HCT116 (cell line): ENCODE data around the gene GJB2. TPM values are rescaled to one million over a fixed set of nuclear protein-coding genes. Genes with fewer than 3 reads are reported as not detected.

Experiments used
- ATAC-seq: fragments of 200-7000 bp; cut with Tn5 transposase; 2 replicates; pipeline ENCODE4 v1.9.1; 2020; ENCODE audit warnings: mild to moderate bottlenecking, moderate library complexity
- BruUV-seq: library from RNA; stranded (reverse); fragments of 400-500 nt; replicated peaks from 2 replicates; lab custom pipeline; 2021; lab: Mats Ljungman, UMichigan
- CTCF ChIA-PET: fragments of 300-600 bp; sonication (Branson Sonifier 250); formaldehyde crosslinking; loops from one replicate; lab custom pipeline; 2021; ENCODE audit warnings: antibody characterized with exemption; lab: Charles Lee
- POLR2A ChIA-PET: fragments of 300-600, 350-600 bp; sonication (Branson Sonifier 250); formaldehyde crosslinking; loops from one replicate; lab custom pipeline; 2021; ENCODE audit warnings: antibody characterized with exemption; lab: Charles Lee
- RAD21 ChIA-PET, 2 experiments: fragments of 300-600 bp; sonication (Branson Sonifier 250); formaldehyde crosslinking; loops; one replicate each; lab custom pipeline; 2023; ENCODE audit warnings: low total read pairs in 2 of 2; ENCODE audit not compliant: uncharacterized antibody in 2 of 2, unreplicated experiment in 2 of 2, low non-redundant PET in 1 of 2; lab: Charles Lee
- DNase-seq: peaks from one replicate; pipeline ENCODE4 v3.0.0-alpha.2; 2010; ENCODE audit warnings: low read depth, low spot score
- H2AFZ ChIP-seq: fragments of 200-600 bp; shearing (Covaris generic), sonication (generic); 2 replicates; pipeline ENCODE4 v1.6.1; 2017; ENCODE audit warnings: low read depth, mixed run types, mixed read lengths, antibody characterized with exemption, low read length; ENCODE audit not compliant: poor library complexity, severe bottlenecking
- H3K27ac ChIP-seq: 2 replicates; pipeline ENCODE4 v1.5.1; 2012; ENCODE audit warnings: low read depth, low read length
- H3K27me3 ChIP-seq: fragments of 200-600 bp; sonication (generic); 2 replicates; pipeline ENCODE4 v1.6.1; 2016; ENCODE audit warnings: mixed run types, low read length, mixed read lengths; ENCODE audit not compliant: insufficient read depth
- H3K36me3 ChIP-seq, 2 experiments: fragments of 200-500 bp in 1 of 2; fragments of 200-600 bp in 1 of 2; sonication (Bioruptor generic) in 1 of 2; sonication (generic) in 1 of 2; 2 replicates each; pipeline versions ENCODE4 v1.5.1 to v1.6.1; 2014 to 2016; ENCODE audit warnings: low read length in 2 of 2, inconsistent platforms in 1 of 2, mixed read lengths in 1 of 2, mixed run types in 1 of 2; ENCODE audit not compliant: insufficient read depth in 2 of 2, control insufficient read depth in 1 of 2
- H3K4me1 ChIP-seq, 2 experiments: fragments of 200-600 bp in 1 of 2; sonication (generic) in 1 of 2; 2 replicates each; pipeline versions ENCODE4 v1.5.1 to v1.6.1; 2012 to 2017; ENCODE audit warnings: low read length in 2 of 2, inconsistent platforms in 1 of 2, mild to moderate bottlenecking in 1 of 2, mixed read lengths in 1 of 2, mixed run types in 1 of 2, moderate library complexity in 1 of 2; ENCODE audit not compliant: insufficient read depth in 2 of 2, control insufficient read depth in 1 of 2
- H3K4me2 ChIP-seq: fragments of 200-600 bp; sonication (generic); 2 replicates; pipeline ENCODE4 v1.6.1; 2017; ENCODE audit warnings: mixed run types, low read length, mixed read lengths
- H3K4me3 ChIP-seq, 2 experiments: fragments of 200-600 bp in 1 of 2; sonication (generic) in 1 of 2; replicated peaks in 1 of 2; 2 replicates each; pipeline ENCODE4 v1.5.1; 2011 to 2016; ENCODE audit warnings: low read length in 2 of 2, control low read depth in 1 of 2, low read depth in 1 of 2, mild to moderate bottlenecking in 1 of 2, mixed read lengths in 1 of 2, mixed run types in 1 of 2
- H3K79me2 ChIP-seq: fragments of 200-600 bp; sonication (generic); 2 replicates; pipeline ENCODE4 v1.6.1; 2017; ENCODE audit warnings: mild to moderate bottlenecking, mixed run types, low read length, moderate library complexity, mixed read lengths; ENCODE audit not compliant: insufficient read depth
- H3K9ac ChIP-seq: fragments of 200-600 bp; sonication (generic); 2 replicates; pipeline ENCODE4 v1.6.1; 2016; ENCODE audit warnings: low read length, mixed read lengths
- H3K9me2 ChIP-seq: fragments of 200-600 bp; sonication (generic), shearing (Covaris generic); 2 replicates; pipeline ENCODE4 v1.6.1; 2017; ENCODE audit warnings: mixed run types, mild to moderate bottlenecking, moderate library complexity; ENCODE audit not compliant: insufficient read depth
- H3K9me3 ChIP-seq, 2 experiments: fragments of 200-500 bp in 1 of 2; fragments of 200-600 bp in 1 of 2; sonication (Bioruptor generic) in 1 of 2; sonication (generic) in 1 of 2; 2 replicates each; pipeline ENCODE4 v1.6.1; 2014 to 2017; ENCODE audit warnings: low read length in 2 of 2, mixed read lengths in 2 of 2, inconsistent platforms in 1 of 2, low read depth in 1 of 2, mild to moderate bottlenecking in 1 of 2, mixed run types in 1 of 2, moderate library complexity in 1 of 2; ENCODE audit not compliant: control insufficient read depth in 1 of 2, insufficient read depth in 1 of 2
- H4K20me1 ChIP-seq: fragments of 200-600 bp; sonication (generic), shearing (Covaris generic); 2 replicates; pipeline ENCODE4 v1.6.1; 2017; ENCODE audit warnings: mixed run types, mild to moderate bottlenecking, moderate library complexity; ENCODE audit not compliant: insufficient read depth
- CBX3 ChIP-seq: IDR thresholded peaks from 2 replicates; pipeline ENCODE4 v1.6.1; 2012; ENCODE audit warnings: low read depth
- CEBPB ChIP-seq: IDR thresholded peaks from 2 replicates; pipeline ENCODE4 v1.6.1; 2012; ENCODE audit warnings: low read depth
- EGR1 ChIP-seq: IDR thresholded peaks from 2 replicates; pipeline ENCODE4 v1.6.1; 2012; ENCODE audit warnings: low read depth
- EZH2 ChIP-seq: fragments of 200-600 bp; sonication (generic); IDR thresholded peaks from 2 replicates; pipeline ENCODE4 v1.6.1; 2017; ENCODE audit warnings: antibody characterized with exemption, mixed run types
- EZH2phosphoT487 ChIP-seq: fragments of 200-600 bp; IDR thresholded peaks from 2 replicates; pipeline ENCODE4 v1.6.1; 2018; ENCODE audit warnings: antibody characterized with exemption, borderline replicate concordance
- FOSL1 ChIP-seq: IDR thresholded peaks from 2 replicates; pipeline ENCODE4 v1.6.1; 2012; ENCODE audit warnings: low read depth
- JUND ChIP-seq: IDR thresholded peaks from 2 replicates; pipeline ENCODE4 v1.6.1; 2012
- POLR2A ChIP-seq: IDR thresholded peaks from 2 replicates; pipeline ENCODE4 v1.7.0; 2011; ENCODE audit warnings: borderline replicate concordance; ENCODE audit not compliant: insufficient read depth, insufficient read length; ENCODE audit errors: extremely low read depth
- POLR2AphosphoS5 ChIP-seq: IDR thresholded peaks from 2 replicates; pipeline ENCODE4 v1.6.1; 2011; ENCODE audit warnings: mild to moderate bottlenecking, low read depth, low read length, moderate library complexity
- SIN3A ChIP-seq: IDR thresholded peaks from 2 replicates; pipeline ENCODE4 v1.6.1; 2012; ENCODE audit warnings: low read depth
- SP1 ChIP-seq: IDR thresholded peaks from 2 replicates; pipeline ENCODE4 v1.6.1; 2012; ENCODE audit warnings: low read depth
- SRF ChIP-seq: IDR thresholded peaks from 2 replicates; pipeline ENCODE4 v1.6.1; 2012; ENCODE audit warnings: low read depth
- TCF7L2 ChIP-seq: IDR thresholded peaks from 2 replicates; pipeline ENCODE4 v1.7.0; 2011; ENCODE audit warnings: borderline replicate concordance, inconsistent platforms; ENCODE audit not compliant: insufficient read depth, insufficient read length; ENCODE audit errors: extremely low read depth
- YY1 ChIP-seq: IDR thresholded peaks from 2 replicates; pipeline ENCODE4 v1.6.1; 2011; ENCODE audit warnings: low read length, low read depth, moderate library complexity, mild to moderate bottlenecking; ENCODE audit not compliant: insufficient replicate concordance; ENCODE audit errors: extremely low read depth
- ZNF274 ChIP-seq: fragments of 200-500 bp; sonication (Bioruptor generic); IDR thresholded peaks from 2 replicates; pipeline ENCODE4 v1.6.1; 2014; ENCODE audit warnings: mild to moderate bottlenecking, low read depth, low read length, inconsistent platforms
- intact Hi-C: fragments of 100-400 bp; cut with micrococcal nuclease; formaldehyde crosslinking; loops from 2 replicates; pipeline ENCODE4 v1.10.0; 2022
- total RNA-seq: library from RNA; stranded (reverse); gene quantifications from one replicate; pipeline ENCODE4 v1.2.1, GENCODE V29; 2021; ENCODE audit not compliant: unreplicated experiment
- TF ChIP-seq, protein P1 (sequence below): IDR thresholded peaks from 2 replicates; pipeline ENCODE4 v1.6.1; 2012
- TF ChIP-seq, protein P2 (sequence below): IDR thresholded peaks from 2 replicates; pipeline ENCODE4 v1.6.1; 2012
- TF ChIP-seq, protein P3 (sequence below): IDR thresholded peaks from 2 replicates; pipeline ENCODE4 v1.6.1; 2012; ENCODE audit warnings: low read depth
- TF ChIP-seq, protein P4 (sequence below), 3 experiments: fragments of 200-600 bp in 1 of 3; sonication (generic) in 1 of 3; IDR thresholded peaks in 2 of 3; conservative IDR thresholded peaks in 1 of 3; 2 replicates each; pipeline ENCODE4 v1.5.1; 2012 to 2017; ENCODE audit warnings: low read depth in 2 of 3, low read length in 2 of 3, antibody characterized with exemption in 1 of 3, borderline replicate concordance in 1 of 3, control low read depth in 1 of 3, mild to moderate bottlenecking in 1 of 3, mixed read lengths in 1 of 3, mixed run types in 1 of 3, moderate library complexity in 1 of 3; ENCODE audit not compliant: insufficient read depth in 1 of 3
- TF ChIP-seq, protein P5 (sequence below): IDR thresholded peaks from 2 replicates; pipeline ENCODE4 v1.6.1; 2011; ENCODE audit warnings: mild to moderate bottlenecking, low read length, moderate library complexity; ENCODE audit not compliant: insufficient replicate concordance; ENCODE audit errors: extremely low read depth

The GJB2 gene
- total RNA-seq, 1 experiment from 2014 or later = 44.7 TPM

DNA sequence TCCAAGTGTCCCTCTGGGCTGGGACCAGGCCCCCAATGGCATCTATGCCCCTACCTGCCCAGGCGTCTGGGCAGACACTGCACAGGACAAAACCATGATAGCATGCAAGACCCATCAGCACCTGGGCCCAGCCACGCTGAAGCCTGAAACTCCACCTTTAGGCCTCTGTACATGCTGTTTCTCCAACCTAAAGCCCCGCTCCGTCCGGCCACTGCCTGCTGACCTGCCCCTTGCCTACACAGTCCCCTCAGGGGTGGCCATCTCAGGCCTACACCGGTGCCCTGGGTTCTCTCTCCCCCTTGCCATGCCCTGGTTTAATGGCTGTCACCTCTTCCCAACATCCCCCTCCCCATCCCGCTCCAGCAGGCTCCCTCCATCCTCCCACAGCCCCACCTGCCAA lies 47.2 kb downstream of the GJB2 start:
- Histone ChIP-seq H3K27me3 (no peaks in the 10 kb centered on the region), H3K4me1 (no peaks in the 10 kb centered on the region), H3K9me2 (no peaks in the 10 kb centered on the region), H3K79me2 (no peaks in the 10 kb centered on the region), H3K27ac (no peak overlapping the region), H3K9ac (no peak overlapping the region), H3K4me3 (no peak overlapping the region), H4K20me1 (no peaks in the 10 kb centered on the region), H3K4me2 (no peak overlapping the region), H2AFZ (no peak overlapping the region), H3K9me3 (no peaks in the 10 kb centered on the region), H3K36me3 (no peaks in the 10 kb centered on the region)
- TF ChIP-seq ZNF274 (no peak), JUND (no peak), POLR2A (no peak), EZH2 (no peak), POLR2AphosphoS5 (no peak), YY1 (no peak), FOSL1 (no peak), SP1 (no peak), SIN3A (no peak), EZH2phosphoT487 (no peak), SRF (no peak), CBX3 (no peak), TCF7L2 (no peak), EGR1 (no peak), CEBPB (no peak)
- TF ChIP-seq, protein P1, sequence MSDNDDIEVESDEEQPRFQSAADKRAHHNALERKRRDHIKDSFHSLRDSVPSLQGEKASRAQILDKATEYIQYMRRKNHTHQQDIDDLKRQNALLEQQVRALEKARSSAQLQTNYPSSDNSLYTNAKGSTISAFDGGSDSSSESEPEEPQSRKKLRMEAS = no peak
- TF ChIP-seq, protein P2, sequence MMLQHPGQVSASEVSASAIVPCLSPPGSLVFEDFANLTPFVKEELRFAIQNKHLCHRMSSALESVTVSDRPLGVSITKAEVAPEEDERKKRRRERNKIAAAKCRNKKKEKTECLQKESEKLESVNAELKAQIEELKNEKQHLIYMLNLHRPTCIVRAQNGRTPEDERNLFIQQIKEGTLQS = no peak
- TF ChIP-seq, protein P3, sequence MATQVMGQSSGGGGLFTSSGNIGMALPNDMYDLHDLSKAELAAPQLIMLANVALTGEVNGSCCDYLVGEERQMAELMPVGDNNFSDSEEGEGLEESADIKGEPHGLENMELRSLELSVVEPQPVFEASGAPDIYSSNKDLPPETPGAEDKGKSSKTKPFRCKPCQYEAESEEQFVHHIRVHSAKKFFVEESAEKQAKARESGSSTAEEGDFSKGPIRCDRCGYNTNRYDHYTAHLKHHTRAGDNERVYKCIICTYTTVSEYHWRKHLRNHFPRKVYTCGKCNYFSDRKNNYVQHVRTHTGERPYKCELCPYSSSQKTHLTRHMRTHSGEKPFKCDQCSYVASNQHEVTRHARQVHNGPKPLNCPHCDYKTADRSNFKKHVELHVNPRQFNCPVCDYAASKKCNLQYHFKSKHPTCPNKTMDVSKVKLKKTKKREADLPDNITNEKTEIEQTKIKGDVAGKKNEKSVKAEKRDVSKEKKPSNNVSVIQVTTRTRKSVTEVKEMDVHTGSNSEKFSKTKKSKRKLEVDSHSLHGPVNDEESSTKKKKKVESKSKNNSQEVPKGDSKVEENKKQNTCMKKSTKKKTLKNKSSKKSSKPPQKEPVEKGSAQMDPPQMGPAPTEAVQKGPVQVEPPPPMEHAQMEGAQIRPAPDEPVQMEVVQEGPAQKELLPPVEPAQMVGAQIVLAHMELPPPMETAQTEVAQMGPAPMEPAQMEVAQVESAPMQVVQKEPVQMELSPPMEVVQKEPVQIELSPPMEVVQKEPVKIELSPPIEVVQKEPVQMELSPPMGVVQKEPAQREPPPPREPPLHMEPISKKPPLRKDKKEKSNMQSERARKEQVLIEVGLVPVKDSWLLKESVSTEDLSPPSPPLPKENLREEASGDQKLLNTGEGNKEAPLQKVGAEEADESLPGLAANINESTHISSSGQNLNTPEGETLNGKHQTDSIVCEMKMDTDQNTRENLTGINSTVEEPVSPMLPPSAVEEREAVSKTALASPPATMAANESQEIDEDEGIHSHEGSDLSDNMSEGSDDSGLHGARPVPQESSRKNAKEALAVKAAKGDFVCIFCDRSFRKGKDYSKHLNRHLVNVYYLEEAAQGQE = no peak
- TF ChIP-seq, protein P4, sequence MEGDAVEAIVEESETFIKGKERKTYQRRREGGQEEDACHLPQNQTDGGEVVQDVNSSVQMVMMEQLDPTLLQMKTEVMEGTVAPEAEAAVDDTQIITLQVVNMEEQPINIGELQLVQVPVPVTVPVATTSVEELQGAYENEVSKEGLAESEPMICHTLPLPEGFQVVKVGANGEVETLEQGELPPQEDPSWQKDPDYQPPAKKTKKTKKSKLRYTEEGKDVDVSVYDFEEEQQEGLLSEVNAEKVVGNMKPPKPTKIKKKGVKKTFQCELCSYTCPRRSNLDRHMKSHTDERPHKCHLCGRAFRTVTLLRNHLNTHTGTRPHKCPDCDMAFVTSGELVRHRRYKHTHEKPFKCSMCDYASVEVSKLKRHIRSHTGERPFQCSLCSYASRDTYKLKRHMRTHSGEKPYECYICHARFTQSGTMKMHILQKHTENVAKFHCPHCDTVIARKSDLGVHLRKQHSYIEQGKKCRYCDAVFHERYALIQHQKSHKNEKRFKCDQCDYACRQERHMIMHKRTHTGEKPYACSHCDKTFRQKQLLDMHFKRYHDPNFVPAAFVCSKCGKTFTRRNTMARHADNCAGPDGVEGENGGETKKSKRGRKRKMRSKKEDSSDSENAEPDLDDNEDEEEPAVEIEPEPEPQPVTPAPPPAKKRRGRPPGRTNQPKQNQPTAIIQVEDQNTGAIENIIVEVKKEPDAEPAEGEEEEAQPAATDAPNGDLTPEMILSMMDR (IDR thresholded peaks at IDR 0.05 in 2 of 3, conservative IDR thresholded peaks at IDR 0.05 in 1 of 3; ENCODE audit: borderline replicate concordance in 1 of 3, insufficient read depth in 1 of 3, low read depth in 2 of 3, low read length in 2 of 3) = no peak
- TF ChIP-seq, protein P5, sequence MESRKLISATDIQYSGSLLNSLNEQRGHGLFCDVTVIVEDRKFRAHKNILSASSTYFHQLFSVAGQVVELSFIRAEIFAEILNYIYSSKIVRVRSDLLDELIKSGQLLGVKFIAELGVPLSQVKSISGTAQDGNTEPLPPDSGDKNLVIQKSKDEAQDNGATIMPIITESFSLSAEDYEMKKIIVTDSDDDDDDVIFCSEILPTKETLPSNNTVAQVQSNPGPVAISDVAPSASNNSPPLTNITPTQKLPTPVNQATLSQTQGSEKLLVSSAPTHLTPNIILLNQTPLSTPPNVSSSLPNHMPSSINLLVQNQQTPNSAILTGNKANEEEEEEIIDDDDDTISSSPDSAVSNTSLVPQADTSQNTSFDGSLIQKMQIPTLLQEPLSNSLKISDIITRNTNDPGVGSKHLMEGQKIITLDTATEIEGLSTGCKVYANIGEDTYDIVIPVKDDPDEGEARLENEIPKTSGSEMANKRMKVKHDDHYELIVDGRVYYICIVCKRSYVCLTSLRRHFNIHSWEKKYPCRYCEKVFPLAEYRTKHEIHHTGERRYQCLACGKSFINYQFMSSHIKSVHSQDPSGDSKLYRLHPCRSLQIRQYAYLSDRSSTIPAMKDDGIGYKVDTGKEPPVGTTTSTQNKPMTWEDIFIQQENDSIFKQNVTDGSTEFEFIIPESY = no peak
- ChIA-PET CTCF (no interaction called here), POLR2A (no interaction called here), RAD21 (no interaction called here)
- ATAC-seq (no peak), DNase-seq (no peak)
- no TSS peak for BruUV-seq
- intact Hi-C loops = no loop called here
